ENCODE results near the gene TAS2R40.

DNA sequence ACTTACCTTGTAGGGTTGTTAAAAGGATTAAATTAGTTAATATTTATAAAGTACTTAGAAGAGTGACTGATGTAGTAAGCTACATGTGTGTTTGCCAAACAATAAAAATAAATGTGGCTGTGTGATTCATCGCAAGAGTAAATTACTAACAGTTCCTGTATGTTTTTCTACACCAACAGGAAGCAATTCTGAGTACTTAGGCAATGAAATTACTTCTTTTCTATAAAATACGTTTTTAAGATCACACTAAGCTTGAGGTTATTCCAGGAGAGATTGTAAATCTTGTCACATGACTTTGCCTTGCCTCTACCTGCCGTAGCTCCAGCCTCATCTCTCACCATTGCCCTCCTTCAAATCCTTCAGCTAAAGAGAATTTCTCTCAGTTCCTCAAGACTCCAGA, 23.3 kb downstream of the TAS2R40 start:
- no peak for TF ChIP-seq CTCF (IDR thresholded peaks at IDR 0.05)
- no peak for TF ChIP-seq POLR2A (IDR thresholded peaks at IDR 0.05)
